HepG2 (cell line): ENCODE measurements around the gene CNP. TPM values are rescaled to one million over a fixed set of nuclear protein-coding genes. Genes with fewer than 3 reads are reported as not detected.

ENCODE experiments used
- ELF4 ChIP-seq: sonication (generic); formaldehyde crosslinking; IDR thresholded peaks from 2 replicates; pipeline ENCODE4 v1.5.0; 2020; ENCODE audit warnings: missing genetic modification reagents, mild to moderate bottlenecking, moderate library complexity, borderline replicate concordance
- ISL2 ChIP-seq: sonication (generic); formaldehyde crosslinking; IDR thresholded peaks from 2 replicates; pipeline ENCODE4 v1.5.0; 2020; ENCODE audit warnings: missing genetic modification reagents
- JUN ChIP-seq: sonication (generic); formaldehyde crosslinking; IDR thresholded peaks from 2 replicates; pipeline ENCODE4 v1.4.0; 2020; ENCODE audit warnings: mild to moderate bottlenecking, missing genetic modification reagents
- NFKBIZ ChIP-seq: IDR thresholded peaks from 2 replicates; pipeline ENCODE4 v1.6.1; 2018; ENCODE audit warnings: missing genetic modification reagents, missing compliant biosample characterization
- TMF1 ChIP-seq: sonication (generic); formaldehyde crosslinking; IDR thresholded peaks from 2 replicates; pipeline ENCODE4 v1.8.1; 2022; ENCODE audit warnings: low read depth, missing genetic modification reagents
- polyA plus RNA-seq, 8 experiments: library from polyadenylated mRNA; depleted of rRNA in 3 of 8; stranded (reverse) in 7 of 8; unstranded in 1 of 8; fragments of >200 nt; fragmentation: Illumina TruSeq in 4 of 8; extraction: Trizol in 4 of 8; gene quantifications; 2 replicates each; pipeline versions ENCODE4 v1.2.1 to v1.2.3, GENCODE V29; 2011 to 2016; ENCODE audit warnings: low read depth in 4 of 8, missing spikeins in 1 of 8, mixed read lengths in 1 of 8; ENCODE audit not compliant: insufficient read depth in 1 of 8
- total RNA-seq, 5 experiments: library from RNA; depleted of rRNA; stranded (reverse); fragments of >200 nt; fragmentation: Illumina TruSeq; extraction: Trizol; gene quantifications; 2 replicates each; pipeline ENCODE4 v1.2.3, GENCODE V29; 2016; ENCODE audit warnings: low read depth in 1 of 5
- TF ChIP-seq, protein P1 (sequence below), 2 experiments: IDR thresholded peaks; 2 replicates each; pipeline ENCODE4 v1.6.1; 2011 to 2012; ENCODE audit warnings: low read length in 2 of 2, borderline replicate concordance in 1 of 2, low read depth in 1 of 2, mild to moderate bottlenecking in 1 of 2, moderate library complexity in 1 of 2
- TF ChIP-seq, protein P2 (sequence below), 2 experiments: sonication (generic) in 1 of 2; formaldehyde crosslinking in 1 of 2; IDR thresholded peaks; 2 replicates each; pipeline versions ENCODE4 v1.4.0 to v1.6.1; 2016 to 2020; ENCODE audit warnings: borderline replicate concordance in 1 of 2, low read depth in 1 of 2, mild to moderate bottlenecking in 1 of 2, missing genetic modification reagents in 1 of 2
- TF ChIP-seq, protein P3 (sequence below): sonication (generic); formaldehyde crosslinking; IDR thresholded peaks from 2 replicates; pipeline ENCODE4 v1.8.1; 2023; ENCODE audit warnings: mild to moderate bottlenecking, missing genetic modification reagents
- TF ChIP-seq, protein P4 (sequence below): sonication (generic); formaldehyde crosslinking; IDR thresholded peaks from 2 replicates; pipeline ENCODE4 v1.9.0; 2022; ENCODE audit warnings: low read depth, missing genetic modification reagents
- TF ChIP-seq, protein P5 (sequence below): sonication (generic); formaldehyde crosslinking; IDR thresholded peaks from 2 replicates; pipeline ENCODE4 v1.8.1; 2022; ENCODE audit warnings: mild to moderate bottlenecking, missing genetic modification reagents
- TF ChIP-seq, protein P6 (sequence below): sonication (generic); formaldehyde crosslinking; IDR thresholded peaks from 2 replicates; pipeline ENCODE4 v1.4.0; 2020; ENCODE audit warnings: missing genetic modification reagents

The CNP gene
- total and polyA plus RNA-seq, 2 of the 13 experiments (the other 11 are each of a cell fraction or from before 2014, with no cell fraction given): 97.2 to 161 TPM

DNA sequence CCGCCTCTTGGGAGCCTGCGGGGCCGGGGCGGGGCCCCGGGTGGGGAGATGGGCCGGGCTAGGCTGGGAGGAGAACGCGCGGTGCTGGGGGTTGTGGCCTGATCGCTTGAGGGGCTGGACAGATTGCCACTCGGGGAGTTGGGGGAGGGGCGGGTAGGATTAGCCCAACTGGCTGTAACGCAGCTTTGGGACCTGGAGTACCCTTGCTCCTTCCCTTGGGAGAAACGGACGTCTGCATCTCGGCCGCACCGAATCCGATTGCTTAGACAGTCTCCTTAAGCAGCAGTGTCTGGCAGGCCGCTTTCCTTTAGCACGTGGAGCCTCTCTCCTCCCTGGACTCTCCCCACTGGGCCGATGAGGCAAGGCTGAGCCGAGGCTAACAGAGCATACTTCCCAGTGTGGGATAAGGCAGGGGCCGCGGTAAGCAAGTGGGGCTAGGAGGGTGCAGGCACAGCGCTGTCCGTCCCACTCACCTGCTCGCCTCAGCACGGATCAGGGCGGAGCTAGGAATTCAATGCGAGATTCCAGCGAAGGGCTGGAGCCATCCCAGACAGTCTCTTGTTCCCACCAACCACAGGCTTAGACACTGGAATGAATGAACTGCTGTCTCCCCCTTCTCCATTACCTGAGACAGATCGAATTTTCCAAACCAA lies 47.3 kb upstream of the CNP start (continued):
- TF ChIP-seq JUN (CRISPR knock-in tag) (no peak), ELF4 (CRISPR knock-in tag) (peak; percentile 72; the same call in 1 of the 2 replicates), TMF1 (CRISPR knock-in tag) (peak; percentile 88; the same call in 1 of the 2 replicates), ISL2 (CRISPR knock-in tag) (no peak), NFKBIZ (no peak)
- TF ChIP-seq, protein P1, sequence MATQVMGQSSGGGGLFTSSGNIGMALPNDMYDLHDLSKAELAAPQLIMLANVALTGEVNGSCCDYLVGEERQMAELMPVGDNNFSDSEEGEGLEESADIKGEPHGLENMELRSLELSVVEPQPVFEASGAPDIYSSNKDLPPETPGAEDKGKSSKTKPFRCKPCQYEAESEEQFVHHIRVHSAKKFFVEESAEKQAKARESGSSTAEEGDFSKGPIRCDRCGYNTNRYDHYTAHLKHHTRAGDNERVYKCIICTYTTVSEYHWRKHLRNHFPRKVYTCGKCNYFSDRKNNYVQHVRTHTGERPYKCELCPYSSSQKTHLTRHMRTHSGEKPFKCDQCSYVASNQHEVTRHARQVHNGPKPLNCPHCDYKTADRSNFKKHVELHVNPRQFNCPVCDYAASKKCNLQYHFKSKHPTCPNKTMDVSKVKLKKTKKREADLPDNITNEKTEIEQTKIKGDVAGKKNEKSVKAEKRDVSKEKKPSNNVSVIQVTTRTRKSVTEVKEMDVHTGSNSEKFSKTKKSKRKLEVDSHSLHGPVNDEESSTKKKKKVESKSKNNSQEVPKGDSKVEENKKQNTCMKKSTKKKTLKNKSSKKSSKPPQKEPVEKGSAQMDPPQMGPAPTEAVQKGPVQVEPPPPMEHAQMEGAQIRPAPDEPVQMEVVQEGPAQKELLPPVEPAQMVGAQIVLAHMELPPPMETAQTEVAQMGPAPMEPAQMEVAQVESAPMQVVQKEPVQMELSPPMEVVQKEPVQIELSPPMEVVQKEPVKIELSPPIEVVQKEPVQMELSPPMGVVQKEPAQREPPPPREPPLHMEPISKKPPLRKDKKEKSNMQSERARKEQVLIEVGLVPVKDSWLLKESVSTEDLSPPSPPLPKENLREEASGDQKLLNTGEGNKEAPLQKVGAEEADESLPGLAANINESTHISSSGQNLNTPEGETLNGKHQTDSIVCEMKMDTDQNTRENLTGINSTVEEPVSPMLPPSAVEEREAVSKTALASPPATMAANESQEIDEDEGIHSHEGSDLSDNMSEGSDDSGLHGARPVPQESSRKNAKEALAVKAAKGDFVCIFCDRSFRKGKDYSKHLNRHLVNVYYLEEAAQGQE (IDR thresholded peaks at IDR 0.05; ENCODE audit: borderline replicate concordance in 1 of 2, low read depth in 1 of 2, low read length in 2 of 2): peak in 1 of 2 experiments; percentile 60; a peak in 1 of 4 replicates
- TF ChIP-seq, protein P2, sequence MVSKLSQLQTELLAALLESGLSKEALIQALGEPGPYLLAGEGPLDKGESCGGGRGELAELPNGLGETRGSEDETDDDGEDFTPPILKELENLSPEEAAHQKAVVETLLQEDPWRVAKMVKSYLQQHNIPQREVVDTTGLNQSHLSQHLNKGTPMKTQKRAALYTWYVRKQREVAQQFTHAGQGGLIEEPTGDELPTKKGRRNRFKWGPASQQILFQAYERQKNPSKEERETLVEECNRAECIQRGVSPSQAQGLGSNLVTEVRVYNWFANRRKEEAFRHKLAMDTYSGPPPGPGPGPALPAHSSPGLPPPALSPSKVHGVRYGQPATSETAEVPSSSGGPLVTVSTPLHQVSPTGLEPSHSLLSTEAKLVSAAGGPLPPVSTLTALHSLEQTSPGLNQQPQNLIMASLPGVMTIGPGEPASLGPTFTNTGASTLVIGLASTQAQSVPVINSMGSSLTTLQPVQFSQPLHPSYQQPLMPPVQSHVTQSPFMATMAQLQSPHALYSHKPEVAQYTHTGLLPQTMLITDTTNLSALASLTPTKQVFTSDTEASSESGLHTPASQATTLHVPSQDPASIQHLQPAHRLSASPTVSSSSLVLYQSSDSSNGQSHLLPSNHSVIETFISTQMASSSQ (IDR thresholded peaks at IDR 0.05; ENCODE audit: low read depth): no peak
- TF ChIP-seq, protein P2 (CRISPR knock-in tag; IDR thresholded peaks at IDR 0.05; ENCODE audit: borderline replicate concordance): 0 out of 2 replicates have a peak, but pooled peaks have one; percentile 10
- TF ChIP-seq, protein P3, sequence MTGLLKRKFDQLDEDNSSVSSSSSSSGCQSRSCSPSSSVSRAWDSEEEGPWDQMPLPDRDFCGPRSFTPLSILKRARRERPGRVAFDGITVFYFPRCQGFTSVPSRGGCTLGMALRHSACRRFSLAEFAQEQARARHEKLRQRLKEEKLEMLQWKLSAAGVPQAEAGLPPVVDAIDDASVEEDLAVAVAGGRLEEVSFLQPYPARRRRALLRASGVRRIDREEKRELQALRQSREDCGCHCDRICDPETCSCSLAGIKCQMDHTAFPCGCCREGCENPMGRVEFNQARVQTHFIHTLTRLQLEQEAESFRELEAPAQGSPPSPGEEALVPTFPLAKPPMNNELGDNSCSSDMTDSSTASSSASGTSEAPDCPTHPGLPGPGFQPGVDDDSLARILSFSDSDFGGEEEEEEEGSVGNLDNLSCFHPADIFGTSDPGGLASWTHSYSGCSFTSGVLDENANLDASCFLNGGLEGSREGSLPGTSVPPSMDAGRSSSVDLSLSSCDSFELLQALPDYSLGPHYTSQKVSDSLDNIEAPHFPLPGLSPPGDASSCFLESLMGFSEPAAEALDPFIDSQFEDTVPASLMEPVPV (CRISPR knock-in tag): 0 out of 2 replicates have a peak, but pooled peaks have one; percentile 14
- TF ChIP-seq, protein P4, sequence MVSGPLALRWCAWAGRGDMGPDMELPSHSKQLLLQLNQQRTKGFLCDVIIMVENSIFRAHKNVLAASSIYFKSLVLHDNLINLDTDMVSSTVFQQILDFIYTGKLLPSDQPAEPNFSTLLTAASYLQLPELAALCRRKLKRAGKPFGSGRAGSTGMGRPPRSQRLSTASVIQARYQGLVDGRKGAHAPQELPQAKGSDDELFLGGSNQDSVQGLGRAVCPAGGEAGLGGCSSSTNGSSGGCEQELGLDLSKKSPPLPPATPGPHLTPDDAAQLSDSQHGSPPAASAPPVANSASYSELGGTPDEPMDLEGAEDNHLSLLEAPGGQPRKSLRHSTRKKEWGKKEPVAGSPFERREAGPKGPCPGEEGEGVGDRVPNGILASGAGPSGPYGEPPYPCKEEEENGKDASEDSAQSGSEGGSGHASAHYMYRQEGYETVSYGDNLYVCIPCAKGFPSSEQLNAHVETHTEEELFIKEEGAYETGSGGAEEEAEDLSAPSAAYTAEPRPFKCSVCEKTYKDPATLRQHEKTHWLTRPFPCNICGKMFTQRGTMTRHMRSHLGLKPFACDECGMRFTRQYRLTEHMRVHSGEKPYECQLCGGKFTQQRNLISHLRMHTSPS: no peak
- TF ChIP-seq, protein P5, sequence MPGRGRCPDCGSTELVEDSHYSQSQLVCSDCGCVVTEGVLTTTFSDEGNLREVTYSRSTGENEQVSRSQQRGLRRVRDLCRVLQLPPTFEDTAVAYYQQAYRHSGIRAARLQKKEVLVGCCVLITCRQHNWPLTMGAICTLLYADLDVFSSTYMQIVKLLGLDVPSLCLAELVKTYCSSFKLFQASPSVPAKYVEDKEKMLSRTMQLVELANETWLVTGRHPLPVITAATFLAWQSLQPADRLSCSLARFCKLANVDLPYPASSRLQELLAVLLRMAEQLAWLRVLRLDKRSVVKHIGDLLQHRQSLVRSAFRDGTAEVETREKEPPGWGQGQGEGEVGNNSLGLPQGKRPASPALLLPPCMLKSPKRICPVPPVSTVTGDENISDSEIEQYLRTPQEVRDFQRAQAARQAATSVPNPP: no peak
- TF ChIP-seq, protein P6, sequence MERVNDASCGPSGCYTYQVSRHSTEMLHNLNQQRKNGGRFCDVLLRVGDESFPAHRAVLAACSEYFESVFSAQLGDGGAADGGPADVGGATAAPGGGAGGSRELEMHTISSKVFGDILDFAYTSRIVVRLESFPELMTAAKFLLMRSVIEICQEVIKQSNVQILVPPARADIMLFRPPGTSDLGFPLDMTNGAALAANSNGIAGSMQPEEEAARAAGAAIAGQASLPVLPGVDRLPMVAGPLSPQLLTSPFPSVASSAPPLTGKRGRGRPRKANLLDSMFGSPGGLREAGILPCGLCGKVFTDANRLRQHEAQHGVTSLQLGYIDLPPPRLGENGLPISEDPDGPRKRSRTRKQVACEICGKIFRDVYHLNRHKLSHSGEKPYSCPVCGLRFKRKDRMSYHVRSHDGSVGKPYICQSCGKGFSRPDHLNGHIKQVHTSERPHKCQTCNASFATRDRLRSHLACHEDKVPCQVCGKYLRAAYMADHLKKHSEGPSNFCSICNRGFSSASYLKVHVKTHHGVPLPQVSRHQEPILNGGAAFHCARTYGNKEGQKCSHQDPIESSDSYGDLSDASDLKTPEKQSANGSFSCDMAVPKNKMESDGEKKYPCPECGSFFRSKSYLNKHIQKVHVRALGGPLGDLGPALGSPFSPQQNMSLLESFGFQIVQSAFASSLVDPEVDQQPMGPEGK (CRISPR knock-in tag): peak; percentile 71; the same call in 1 of the 2 replicates
